ENCODE results near the gene INSL3.
"Not testable (repeated sequence)": the region's sequence is repeated elsewhere in the genome, so short reads cannot be mapped to it uniquely, and the experiment has no call there.

DNA sequence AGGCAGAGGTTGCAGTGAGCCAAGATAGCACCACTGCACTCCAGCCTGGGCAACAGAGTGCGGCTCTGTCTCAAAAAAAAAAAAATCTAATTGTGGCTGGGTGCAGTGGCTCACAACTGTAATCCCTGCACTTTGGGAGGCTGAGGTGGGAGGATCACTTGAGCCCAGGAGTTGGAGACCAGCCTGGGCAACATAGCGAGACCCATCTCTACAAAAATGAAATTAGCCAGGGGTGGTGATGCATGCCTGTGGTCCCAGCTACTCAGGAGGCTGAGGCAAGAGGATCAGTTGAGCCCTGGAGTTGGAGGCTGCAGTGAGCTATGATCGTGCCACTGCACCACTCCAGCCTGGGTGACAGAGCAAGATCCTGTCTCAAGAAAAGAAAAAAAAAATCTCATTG lies 22.7 kb downstream of the INSL3 start:
- TF ChIP-seq CTCF (conservative IDR thresholded peaks at IDR 0.05; ENCODE audit: low read depth, low read length); EZH2 (IDR thresholded peaks at IDR 0.05; ENCODE audit: borderline replicate concordance, low read depth, low read length, poor library complexity, severe bottlenecking): not testable (repeated sequence)
